A549 treated with Mapracorat at 1 μM for 4 hours (cell line): ENCODE measurements around the gene BTG3. TPM values are rescaled to one million over a fixed set of nuclear protein-coding genes. Genes with fewer than 3 reads are reported as not detected.

Experiments
- total RNA-seq: library from RNA; stranded (reverse); fragments of 200-300 nt; extraction: Qiagen RNA extraction; gene quantifications from 5 replicates; pipeline ENCODE4 v1.2.3, GENCODE V29; 2022

The BTG3 gene, protein sequence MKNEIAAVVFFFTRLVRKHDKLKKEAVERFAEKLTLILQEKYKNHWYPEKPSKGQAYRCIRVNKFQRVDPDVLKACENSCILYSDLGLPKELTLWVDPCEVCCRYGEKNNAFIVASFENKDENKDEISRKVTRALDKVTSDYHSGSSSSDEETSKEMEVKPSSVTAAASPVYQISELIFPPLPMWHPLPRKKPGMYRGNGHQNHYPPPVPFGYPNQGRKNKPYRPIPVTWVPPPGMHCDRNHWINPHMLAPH
- total RNA-seq: 21.4 to 27.8 TPM (median 27.4 TPM) in 5 replicates

DNA sequence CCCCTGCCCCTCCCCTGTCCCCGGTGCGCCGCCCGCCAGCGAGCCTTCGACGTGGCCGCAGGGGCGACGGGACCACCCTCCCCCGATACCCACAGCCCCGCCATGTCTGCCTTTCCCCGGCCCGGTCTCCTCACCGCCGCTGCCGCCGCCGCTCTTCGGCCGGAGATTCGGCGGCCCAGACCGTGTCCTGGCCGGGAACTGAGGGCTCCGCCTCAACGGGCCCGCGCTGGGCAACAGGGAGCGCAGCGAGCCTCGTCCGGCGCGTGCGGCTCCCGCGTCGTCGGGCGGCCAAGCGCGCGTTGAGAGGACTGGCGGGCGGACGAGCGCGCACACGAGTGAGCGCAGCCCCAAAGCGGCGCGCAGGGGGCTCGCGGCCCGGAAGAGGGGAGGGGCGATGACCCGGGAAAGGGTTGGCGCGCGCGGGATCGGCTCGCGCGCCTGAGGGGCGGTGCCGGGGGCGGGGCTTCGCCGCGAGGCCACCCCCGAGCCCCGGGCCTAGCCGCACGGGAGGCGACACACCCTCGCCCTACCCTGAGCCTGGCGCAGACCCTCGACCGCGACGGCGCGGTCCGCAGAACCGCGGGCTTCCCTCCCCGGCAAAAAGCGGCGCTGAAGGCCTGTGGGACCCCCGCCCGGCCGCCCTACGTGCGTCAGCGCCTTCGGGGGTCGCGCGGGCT lies at the start of gene BTG3:
Gene BTG3 (minus strand): TSS at position 337 of the 677 bp plus-strand sequence. CDS start 3,757 bp downstream, outside the sequence.

Other genes with a start within 250 kb of the BTG3 start
- gene CXADR, start 99.9 kb downstream of the BTG3 start, total RNA-seq: 8.3 to 12.8 TPM (median 9.0 TPM) in 5 replicates
- gene C21orf91, start 206.5 kb upstream of the BTG3 start, total RNA-seq: 1.2 to 2.7 TPM (median 2.1 TPM) in 5 replicates